Measurements from ENCODE around the gene RYR1. TPM values are rescaled to one million over a fixed set of nuclear protein-coding genes. Genes with fewer than 3 reads are reported as not detected.
"Not testable (repeated sequence)": the region's sequence is repeated elsewhere in the genome, so short reads cannot be mapped to it uniquely, and the experiment has no call there.

The RYR1 gene
- total RNA-seq, 2 experiments from 2014 or later = 2.0 to 3.1 TPM

- peaks cover 12% of the 10 kb centered on the region for H3K36me3 Mint-ChIP-seq (ENCODE audit: low read depth)
- POLR2A ChIA-PET = no interaction called here
- no peak overlapping the region for H3K4me3 Mint-ChIP-seq
- CTCF ChIA-PET = interaction anchor here (0.9 kb wide), 1 partner anchor 13 kb away, joined by 3 read pairs; the partner anchor contains the start of gene GGN
- peaks cover 22% of the 10 kb centered on the region for H3K4me1 Mint-ChIP-seq
- intact Hi-C loops (cut with DNase I, micrococcal nuclease) = loop anchor here (5.0 kb wide), 3 partner anchors 217 to 487 kb away; partner anchors contain the start of genes EIF3K (in 1 of the 2) and MAP4K1 (in 1 of the 2)
- no peaks in the 10 kb centered on the region for H3K9me3 Mint-ChIP-seq (ENCODE audit: low read depth)
- DNase-seq (no peak), ATAC-seq (no peak)
- H3K27ac Mint-ChIP-seq = no peak overlapping the region
- no peaks in the 10 kb centered on the region for H3K27me3 Mint-ChIP-seq
Observed at GRCh38 chr19:38400361-38400760, 33.1 kb upstream of the RYR1 start.

- CTCF ChIA-PET = no interaction called here
- DNase-seq (no peak), ATAC-seq (no peak)
- intact Hi-C loops (cut with DNase I, micrococcal nuclease) = loop anchor here (5.0 kb wide), 3 partner anchors 216 to 486 kb away; partner anchors contain the start of genes EIF3K (in 1 of the 2) and MAP4K1 (in 1 of the 2)
- POLR2A ChIA-PET = no interaction called here
- H3K9me3 Mint-ChIP-seq (ENCODE audit: low read depth) = no peaks in the 10 kb centered on the region
- H3K4me1 Mint-ChIP-seq = peaks cover 23% of the 10 kb centered on the region
- no peaks in the 10 kb centered on the region for H3K27me3 Mint-ChIP-seq
- no peak overlapping the region for H3K4me3 Mint-ChIP-seq
- H3K36me3 Mint-ChIP-seq (ENCODE audit: low read depth) = peaks cover 13% of the 10 kb centered on the region
- H3K27ac Mint-ChIP-seq = no peak overlapping the region
Observed at GRCh38 chr19:38401148-38401547, 32.3 kb upstream of the RYR1 start.

- POLR2A ChIA-PET = interaction anchor here (0.8 to 1.8 kb wide), 7 partner anchors 9 to 232 kb away, joined by 3 to 9 read pairs (median 3); partner anchors contain the start of genes EIF3K, GGN and PSMD8
- H3K9me3 Mint-ChIP-seq (ENCODE audit: low read depth) = no peaks in the 10 kb centered on the region
- CTCF ChIA-PET = interaction anchor here (0.6 to 3.1 kb wide), 49 partner anchors 9 to 550 kb away, joined by 3 to 30 read pairs (median 4); partner anchors contain the start of genes ACTN4, CATSPERG, ECH1 and EIF3K
- H3K4me3 Mint-ChIP-seq = peak overlapping the region; percentile 84
- H3K27ac Mint-ChIP-seq = peak overlapping the region; percentile 58
- ATAC-seq (peak; percentile 3), DNase-seq (no peak)
- peaks cover 11% of the 10 kb centered on the region for H3K36me3 Mint-ChIP-seq (ENCODE audit: low read depth)
- intact Hi-C loops (cut with DNase I, micrococcal nuclease) = loop anchor here (2.0 to 5.0 kb wide), 5 partner anchors 28 to 485 kb away; partner anchors contain the start of genes EIF3K (in 1 of the 2), MAP4K1 (in 1 of the 2) and PSMD8 (in 1 of the 2)
- H3K4me1 Mint-ChIP-seq = peaks cover 16% of the 10 kb centered on the region
- no peaks in the 10 kb centered on the region for H3K27me3 Mint-ChIP-seq
Observed at GRCh38 chr19:38402623-38402966, 30.9 kb upstream of the RYR1 start.

GRCh38 chr19:38402967-38403674, 30.4 kb upstream of the RYR1 start, which contains the start of gene FAM98C:
FAM98C (plus strand) TSS chr19:38403093; CDS start chr19:38403154, 61 bp downstream.
- H3K27ac Mint-ChIP-seq = peak within 1 kb of the TSS; percentile 85
- peaks cover 14% of the 10 kb centered on the region for H3K36me3 Mint-ChIP-seq (ENCODE audit: low read depth)
- H3K27me3 Mint-ChIP-seq = no peaks in the 10 kb centered on the region
- H3K4me3 Mint-ChIP-seq = peak within 1 kb of the TSS; percentile 84
- ChIA-PET POLR2A (interaction anchor here (0.7 to 1.8 kb wide), 10 partner anchors 9 to 528 kb away, joined by 3 to 9 read pairs (median 3); partner anchors contain the start of genes EIF3K, GGN, MRPS12 and PSMD8), CTCF (interaction anchor here (0.5 to 3.1 kb wide), 53 partner anchors 8 to 549 kb away, joined by 3 to 30 read pairs (median 4); partner anchors contain the start of genes ACTN4, CATSPERG, ECH1 and EIF3K)
- intact Hi-C loops (cut with DNase I, micrococcal nuclease) = loop anchor here (1.0 to 5.0 kb wide), 17 partner anchors 15 to 527 kb away; partner anchors contain the start of genes MRPS12 (in 2 of the 2), PSMD8 (in 2 of the 2), SARS2 (in 2 of the 2) and EIF3K (in 1 of the 2)
- ATAC-seq (peak; percentile 99), DNase-seq (peak; percentile 99)
- no peaks in the 10 kb centered on the region for H3K9me3 Mint-ChIP-seq (ENCODE audit: low read depth)
- H3K4me1 Mint-ChIP-seq = peaks cover 16% of the 10 kb centered on the region

- Mint-ChIP-seq H3K36me3 (ENCODE audit: low read depth) (peaks cover 17% of the 10 kb centered on the region), H3K4me3 (peak overlapping the region; percentile 42), H3K4me1 (peaks cover 16% of the 10 kb centered on the region), H3K27ac (peak overlapping the region; percentile 47), H3K9me3 (ENCODE audit: low read depth) (no peaks in the 10 kb centered on the region), H3K27me3 (no peaks in the 10 kb centered on the region)
- POLR2A ChIA-PET = interaction anchor here (0.6 to 0.7 kb wide), 2 partner anchors 26 to 765 kb away, joined by 3 to 5 read pairs; no protein-coding TSS in a partner anchor
- no peak for ATAC-seq
- intact Hi-C loops (cut with DNase I, micrococcal nuclease) = loop anchor here (5.0 kb wide), 3 partner anchors 212 to 482 kb away; partner anchors contain the start of genes EIF3K (in 1 of the 2) and MAP4K1 (in 1 of the 2)
- CTCF ChIA-PET = interaction anchor here (0.6 to 3.1 kb wide), 4 partner anchors 9 to 233 kb away, joined by 3 to 22 read pairs (median 3); no protein-coding TSS in a partner anchor
- DNase-seq = no peak
Observed at GRCh38 chr19:38404858-38405257, 28.6 kb upstream of the RYR1 start.

- no peak for DNase-seq
- no peak overlapping the region for H3K27ac Mint-ChIP-seq
- CTCF ChIA-PET = interaction anchor here (0.8 to 3.1 kb wide), 2 partner anchors 19 to 230 kb away, joined by 4 to 22 read pairs; no protein-coding TSS in a partner anchor
- no peaks in the 10 kb centered on the region for H3K27me3 Mint-ChIP-seq
- H3K9me3 Mint-ChIP-seq (ENCODE audit: low read depth) = no peaks in the 10 kb centered on the region
- POLR2A ChIA-PET = interaction anchor here (0.6 kb wide), 1 partner anchor 765 kb away, joined by 5 read pairs; no protein-coding TSS in a partner anchor
- H3K36me3 Mint-ChIP-seq (ENCODE audit: low read depth) = peaks cover 17% of the 10 kb centered on the region
- intact Hi-C loops (cut with DNase I, micrococcal nuclease) = no loop called here
- H3K4me3 Mint-ChIP-seq = no peak overlapping the region
- ATAC-seq = no peak
- H3K4me1 Mint-ChIP-seq = peaks cover 16% of the 10 kb centered on the region
Observed at GRCh38 chr19:38405276-38405675, 28.2 kb upstream of the RYR1 start.

- no peak overlapping the region for H3K27ac Mint-ChIP-seq
- peaks cover 16% of the 10 kb centered on the region for H3K36me3 Mint-ChIP-seq (ENCODE audit: low read depth)
- no peaks in the 10 kb centered on the region for H3K27me3 Mint-ChIP-seq
- ChIA-PET CTCF (interaction anchor here (0.5 kb wide), 1 partner anchor 191 kb away, joined by 3 read pairs; no protein-coding TSS in a partner anchor), POLR2A (no interaction called here)
- H3K4me1 Mint-ChIP-seq = peaks cover 5% of the 10 kb centered on the region
- H3K4me3 Mint-ChIP-seq = no peak overlapping the region
- no peaks in the 10 kb centered on the region for H3K9me3 Mint-ChIP-seq (ENCODE audit: low read depth)
- DNase-seq = no peak
- no peak for ATAC-seq
- intact Hi-C loops (cut with DNase I, micrococcal nuclease) = no loop called here
Observed at GRCh38 chr19:38409631-38410133, 23.8 kb upstream of the RYR1 start.

GRCh38 chr19:38410407-38410806, 23.1 kb upstream of the RYR1 start:
- H3K4me3 Mint-ChIP-seq; H3K36me3 Mint-ChIP-seq (ENCODE audit: low read depth); ATAC-seq; intact Hi-C loops (cut with DNase I, micrococcal nuclease); H3K27me3 Mint-ChIP-seq; H3K9me3 Mint-ChIP-seq (ENCODE audit: low read depth); H3K27ac Mint-ChIP-seq; POLR2A ChIA-PET; H3K4me1 Mint-ChIP-seq; CTCF ChIA-PET; DNase-seq: not testable (repeated sequence)

GRCh38 chr19:38411041-38411712, 22.3 kb upstream of the RYR1 start:
- no peaks in the 10 kb centered on the region for H3K4me1 Mint-ChIP-seq
- no peaks in the 10 kb centered on the region for H3K9me3 Mint-ChIP-seq (ENCODE audit: low read depth)
- ChIA-PET CTCF (interaction anchor here (0.6 to 1.2 kb wide), 2 partner anchors 8 to 15 kb away, joined by 3 to 5 read pairs; partner anchors contain the start of genes FAM98C and RASGRP4), POLR2A (no interaction called here)
- ATAC-seq = no peak
- no peaks in the 10 kb centered on the region for H3K27me3 Mint-ChIP-seq
- no peak overlapping the region for H3K27ac Mint-ChIP-seq
- intact Hi-C loops (cut with DNase I, micrococcal nuclease) = no loop called here
- H3K36me3 Mint-ChIP-seq (ENCODE audit: low read depth) = peaks cover 9% of the 10 kb centered on the region
- no peak overlapping the region for H3K4me3 Mint-ChIP-seq
- no peak for DNase-seq

GRCh38 chr19:38411898-38412297, 21.6 kb upstream of the RYR1 start:
- CTCF ChIA-PET = interaction anchor here (1.2 kb wide), 1 partner anchor 9 kb away, joined by 5 read pairs; the partner anchor contains the start of gene FAM98C
- H3K27me3 Mint-ChIP-seq; DNase-seq; ATAC-seq; H3K9me3 Mint-ChIP-seq (ENCODE audit: low read depth); H3K36me3 Mint-ChIP-seq (ENCODE audit: low read depth); H3K27ac Mint-ChIP-seq; intact Hi-C loops (cut with DNase I, micrococcal nuclease); H3K4me3 Mint-ChIP-seq; H3K4me1 Mint-ChIP-seq; POLR2A ChIA-PET: not testable (repeated sequence)

GRCh38 chr19:38412491-38412890, 21.0 kb upstream of the RYR1 start:
- DNase-seq = no peak
- no peaks in the 10 kb centered on the region for H3K27me3 Mint-ChIP-seq
- ChIA-PET CTCF (no interaction called here), POLR2A (no interaction called here)
- H3K27ac Mint-ChIP-seq = no peak overlapping the region
- peaks cover 6% of the 10 kb centered on the region for H3K36me3 Mint-ChIP-seq (ENCODE audit: low read depth)
- ATAC-seq = no peak
- H3K4me1 Mint-ChIP-seq = peaks cover 10% of the 10 kb centered on the region
- intact Hi-C loops (cut with DNase I, micrococcal nuclease) = no loop called here
- no peaks in the 10 kb centered on the region for H3K9me3 Mint-ChIP-seq (ENCODE audit: low read depth)
- H3K4me3 Mint-ChIP-seq = no peak overlapping the region

Measured in activated CD4-positive, alpha-beta T cell treated with anti-CD3 and anti-CD28 coated beads for 36 hours (primary cell).